Measurements from ENCODE around the gene PLEKHG1.

PLEKHG1 gene

GRCh38 chr6:150646228-150646627, 46.5 kb downstream of the PLEKHG1 start:
- H3K27ac ChIP-seq: no peak overlapping the region
- H3K27me3 ChIP-seq: peaks cover 21% of the 10 kb centered on the region
- no peaks in the 10 kb centered on the region for H3K4me1 ChIP-seq (ENCODE audit: control insufficient read depth in 1 of 2, insufficient read depth in 1 of 2, low read depth in 1 of 2, low read length in 1 of 2)
- TF ChIP-seq CTCF (IDR thresholded peaks at IDR 0.05): no peak
- no peaks in the 10 kb centered on the region for H3K9me3 ChIP-seq
- no peaks in the 10 kb centered on the region for H3K36me3 ChIP-seq
- H3K4me3 ChIP-seq (ENCODE audit: low read depth in 1 of 2, low read length in 1 of 2): no peak overlapping the region

GRCh38 chr6:150647051-150647450, 47.4 kb downstream of the PLEKHG1 start:
- Histone ChIP-seq H3K36me3 (no peaks in the 10 kb centered on the region), H3K9me3 (no peaks in the 10 kb centered on the region), H3K4me1 (ENCODE audit: control insufficient read depth in 1 of 2, insufficient read depth in 1 of 2, low read depth in 1 of 2, low read length in 1 of 2) (no peaks in the 10 kb centered on the region), H3K27ac (no peak overlapping the region), H3K27me3 (peaks cover 19% of the 10 kb centered on the region), H3K4me3 (ENCODE audit: low read depth in 1 of 2, low read length in 1 of 2) (no peak overlapping the region)
- no peak for TF ChIP-seq CTCF (IDR thresholded peaks at IDR 0.05)

All from neutrophil (primary cell).